ENCODE data around the gene GNL1. TPM values are rescaled to one million over a fixed set of nuclear protein-coding genes. Genes with fewer than 3 reads are reported as not detected.

Gene GNL1
- total RNA-seq, 1 experiment from 2014 or later, result 113 TPM

GRCh38 chr6:30572148-30572547 is 15.9 kb upstream of the GNL1 start:
- TF ChIP-seq ZBTB33 (IDR thresholded peaks at IDR 0.05; ENCODE audit: extremely low read depth, insufficient replicate concordance, low read length), result no peak
- TF ChIP-seq TCF7L2 (IDR thresholded peaks at IDR 0.05; ENCODE audit: borderline replicate concordance, extremely low read depth, insufficient read depth, insufficient read length), result no peak
- no peak for TF ChIP-seq ATF3 (IDR thresholded peaks at IDR 0.05)
- TF ChIP-seq REST (IDR thresholded peaks at IDR 0.05; ENCODE audit: low read depth), result no peak
- no peak for TF ChIP-seq RAD21 (IDR thresholded peaks at IDR 0.05; ENCODE audit: low read depth)
- no peak for TF ChIP-seq YY1 (IDR thresholded peaks at IDR 0.05; ENCODE audit: extremely low read depth, insufficient replicate concordance, low read depth, low read length)
- no TSS peak for BruUV-seq (replicated peaks)
- H3K9me2 ChIP-seq (ENCODE audit: insufficient read depth), result no peaks in the 10 kb centered on the region
- peaks cover 9 to 29% of the 10 kb centered on the region in 2 experiments for H3K4me1 ChIP-seq (ENCODE audit: control insufficient read depth in 1 of 2, insufficient read depth in 2 of 2, low read length in 2 of 2)
- H4K20me1 ChIP-seq (ENCODE audit: insufficient read depth), result peaks cover 12% of the 10 kb centered on the region; the same call in 1 of the 2 replicates
- H3K27ac ChIP-seq (ENCODE audit: low read depth, low read length), result peak overlapping the region; percentile 72; the same call in 1 of the 2 replicates
- intact Hi-C loops (cut with micrococcal nuclease), result no loop called here
- H3K4me3 ChIP-seq (replicated peaks in 1 of 2; ENCODE audit: low read depth in 1 of 2, low read length in 2 of 2), result peak overlapping the region; percentile 66 to 97
- DNase-seq (ENCODE audit: low read depth, low spot score) (no peak), ATAC-seq (no peak)
- no peak overlapping the region for H2AFZ ChIP-seq (ENCODE audit: low read depth, low read length, poor library complexity, severe bottlenecking)
- H3K36me3 ChIP-seq (ENCODE audit: control insufficient read depth in 1 of 2, insufficient read depth in 2 of 2, low read length in 2 of 2), result peaks cover 5 to 18% of the 10 kb centered on the region in 2 experiments; a peak in 3 of 4 replicates
- H3K9me3 ChIP-seq (ENCODE audit: control insufficient read depth in 1 of 2, insufficient read depth in 1 of 2, low read depth in 1 of 2, low read length in 2 of 2), result no peaks in the 10 kb centered on the region
- ChIA-PET RAD21 (ENCODE audit: low non-redundant PET in 1 of 2, low total read pairs in 2 of 2, uncharacterized antibody in 2 of 2, unreplicated experiment in 2 of 2) (no interaction called here), POLR2A (no interaction called here), CTCF (no interaction called here)
- H3K4me2 ChIP-seq (ENCODE audit: low read length), result peak overlapping the region; percentile 88
- H3K79me2 ChIP-seq (ENCODE audit: insufficient read depth, low read length), result peaks cover 58% of the 10 kb centered on the region
- no peaks in the 10 kb centered on the region for H3K27me3 ChIP-seq (ENCODE audit: insufficient read depth, low read length)
- peak overlapping the region; percentile 85 for H3K9ac ChIP-seq (ENCODE audit: low read length)

Measured in HCT116 (cell line).